ENCODE data around the gene TRIM33.
"Not testable (repeated sequence)": the region's sequence is repeated elsewhere in the genome, so short reads cannot be mapped to it uniquely, and the experiment has no call there.

Gene TRIM33

DNA sequence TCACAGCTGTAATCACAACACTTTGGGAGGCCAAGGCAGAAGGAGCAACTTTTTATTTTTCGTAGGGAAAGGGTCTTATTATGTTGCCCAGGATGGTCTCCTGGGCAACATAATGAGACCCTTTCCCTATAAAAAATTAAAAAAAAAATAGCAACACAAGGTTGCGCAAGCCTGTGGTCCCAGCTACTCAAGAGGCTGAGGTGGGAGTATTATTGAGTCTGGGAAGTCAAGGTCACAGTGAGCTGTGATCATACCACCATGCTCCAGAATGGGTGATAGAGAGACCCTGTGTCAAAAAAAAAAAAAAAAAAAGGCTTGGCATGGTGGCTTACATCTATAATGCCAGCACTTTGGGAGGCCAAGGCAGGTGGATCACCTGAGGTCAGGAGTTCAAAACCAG is 131.6 kb downstream of the TRIM33 start:
- Histone ChIP-seq H3K4me3 (replicated peaks; ENCODE audit: low read depth, low read length) (no peak overlapping the region), H3K36me3 (ENCODE audit: control insufficient read depth, insufficient read depth, low read length) (no peaks in the 10 kb centered on the region), H3K27me3 (replicated peaks; ENCODE audit: control insufficient read depth, insufficient read depth, low read length) (no peaks in the 10 kb centered on the region)
- TF ChIP-seq, protein P1, sequence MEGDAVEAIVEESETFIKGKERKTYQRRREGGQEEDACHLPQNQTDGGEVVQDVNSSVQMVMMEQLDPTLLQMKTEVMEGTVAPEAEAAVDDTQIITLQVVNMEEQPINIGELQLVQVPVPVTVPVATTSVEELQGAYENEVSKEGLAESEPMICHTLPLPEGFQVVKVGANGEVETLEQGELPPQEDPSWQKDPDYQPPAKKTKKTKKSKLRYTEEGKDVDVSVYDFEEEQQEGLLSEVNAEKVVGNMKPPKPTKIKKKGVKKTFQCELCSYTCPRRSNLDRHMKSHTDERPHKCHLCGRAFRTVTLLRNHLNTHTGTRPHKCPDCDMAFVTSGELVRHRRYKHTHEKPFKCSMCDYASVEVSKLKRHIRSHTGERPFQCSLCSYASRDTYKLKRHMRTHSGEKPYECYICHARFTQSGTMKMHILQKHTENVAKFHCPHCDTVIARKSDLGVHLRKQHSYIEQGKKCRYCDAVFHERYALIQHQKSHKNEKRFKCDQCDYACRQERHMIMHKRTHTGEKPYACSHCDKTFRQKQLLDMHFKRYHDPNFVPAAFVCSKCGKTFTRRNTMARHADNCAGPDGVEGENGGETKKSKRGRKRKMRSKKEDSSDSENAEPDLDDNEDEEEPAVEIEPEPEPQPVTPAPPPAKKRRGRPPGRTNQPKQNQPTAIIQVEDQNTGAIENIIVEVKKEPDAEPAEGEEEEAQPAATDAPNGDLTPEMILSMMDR (IDR thresholded peaks at IDR 0.05; ENCODE audit: insufficient read depth, low read length, poor library complexity, severe bottlenecking): no peak
- DNase-seq (ENCODE audit: extremely low read depth, insufficient read length): no peak

DNA sequence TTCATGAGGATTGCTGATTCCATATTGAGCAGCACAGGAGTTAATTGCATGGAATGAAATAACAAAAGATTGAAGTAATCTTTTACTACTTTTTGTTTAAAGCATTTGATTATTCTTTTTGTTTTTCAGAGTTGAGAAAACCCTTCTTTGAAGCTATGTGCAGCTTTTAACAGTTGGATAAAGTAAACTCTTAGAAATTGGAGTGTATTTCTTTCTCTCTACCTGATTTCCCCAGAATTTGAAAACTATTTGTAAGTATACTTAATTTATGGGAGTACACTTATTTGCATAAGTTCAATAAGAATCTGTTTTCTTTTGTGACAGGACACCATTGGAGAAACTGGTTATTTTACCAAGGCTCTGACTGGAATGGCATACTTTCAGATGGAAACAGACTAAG is 133.6 kb downstream of the TRIM33 start:
- TF ChIP-seq, protein P1 (IDR thresholded peaks at IDR 0.05; ENCODE audit: insufficient read depth, low read length, poor library complexity, severe bottlenecking): no peak
- no peak for DNase-seq (ENCODE audit: extremely low read depth, insufficient read length)
- Histone ChIP-seq H3K4me3 (replicated peaks; ENCODE audit: low read depth, low read length) (no peak overlapping the region), H3K36me3 (ENCODE audit: control insufficient read depth, insufficient read depth, low read length) (no peaks in the 10 kb centered on the region), H3K27me3 (replicated peaks; ENCODE audit: control insufficient read depth, insufficient read depth, low read length) (no peaks in the 10 kb centered on the region)

DNA sequence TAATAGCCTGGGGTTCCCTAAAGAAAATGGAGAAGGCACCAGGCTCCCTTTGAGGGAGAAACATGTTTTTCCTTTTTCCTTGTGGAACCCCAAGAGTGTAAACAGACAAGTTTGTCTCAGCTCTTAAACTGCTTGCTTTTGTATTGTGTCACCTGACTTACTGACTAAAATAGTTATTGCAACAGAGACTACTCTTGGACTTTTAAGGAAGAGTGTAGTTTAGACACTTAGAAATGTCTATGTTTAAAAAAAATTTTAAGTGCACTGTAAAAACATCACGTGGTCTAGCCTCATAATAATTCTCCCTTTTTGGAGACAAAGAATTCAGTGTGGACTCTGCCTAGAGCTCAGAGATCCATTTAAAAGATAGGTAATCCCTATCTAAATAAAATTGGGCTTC is 141.1 kb downstream of the TRIM33 start:
- no peaks in the 10 kb centered on the region for H3K27me3 ChIP-seq (replicated peaks; ENCODE audit: control insufficient read depth, insufficient read depth, low read length)
- no peak for DNase-seq (ENCODE audit: extremely low read depth, insufficient read length)
- TF ChIP-seq, protein P1 (IDR thresholded peaks at IDR 0.05; ENCODE audit: insufficient read depth, low read length, poor library complexity, severe bottlenecking): no peak
- H3K36me3 ChIP-seq (ENCODE audit: control insufficient read depth, insufficient read depth, low read length): no peaks in the 10 kb centered on the region
- no peak overlapping the region for H3K4me3 ChIP-seq (replicated peaks; ENCODE audit: low read depth, low read length)

DNA sequence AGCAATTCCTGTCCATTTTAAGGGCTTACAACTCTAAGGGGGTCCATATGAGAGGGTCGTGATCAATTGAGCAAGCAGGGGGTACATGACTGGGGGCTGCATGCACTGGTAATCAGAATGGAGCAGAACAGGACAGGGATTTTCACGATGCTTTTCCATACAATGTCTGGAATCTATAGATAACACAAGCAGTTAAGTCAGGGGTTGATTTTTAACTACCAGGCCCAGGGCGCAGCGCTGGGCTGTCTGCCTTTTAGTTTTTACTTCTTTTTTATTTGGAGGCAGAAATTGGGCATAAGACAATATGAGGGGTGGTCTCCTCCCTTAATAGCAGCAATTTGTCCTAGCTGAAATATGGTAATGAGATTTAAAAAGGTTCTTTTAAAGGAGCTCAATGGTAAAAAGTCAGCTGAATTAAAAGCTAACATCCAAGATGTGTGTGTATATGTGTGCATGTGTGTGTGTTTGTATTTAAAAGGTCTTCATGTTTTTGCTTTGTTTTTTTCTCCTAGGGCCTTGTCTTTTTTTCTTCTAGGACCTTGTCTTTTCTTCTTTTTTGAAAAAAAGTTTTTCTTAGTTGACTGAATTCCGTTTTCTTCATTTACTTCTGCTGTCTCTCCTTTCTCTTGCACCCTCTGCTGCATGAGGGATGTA is 141.6 kb downstream of the TRIM33 start:
- not testable (repeated sequence) for H3K4me3 ChIP-seq (replicated peaks; ENCODE audit: low read depth, low read length)

DNA sequence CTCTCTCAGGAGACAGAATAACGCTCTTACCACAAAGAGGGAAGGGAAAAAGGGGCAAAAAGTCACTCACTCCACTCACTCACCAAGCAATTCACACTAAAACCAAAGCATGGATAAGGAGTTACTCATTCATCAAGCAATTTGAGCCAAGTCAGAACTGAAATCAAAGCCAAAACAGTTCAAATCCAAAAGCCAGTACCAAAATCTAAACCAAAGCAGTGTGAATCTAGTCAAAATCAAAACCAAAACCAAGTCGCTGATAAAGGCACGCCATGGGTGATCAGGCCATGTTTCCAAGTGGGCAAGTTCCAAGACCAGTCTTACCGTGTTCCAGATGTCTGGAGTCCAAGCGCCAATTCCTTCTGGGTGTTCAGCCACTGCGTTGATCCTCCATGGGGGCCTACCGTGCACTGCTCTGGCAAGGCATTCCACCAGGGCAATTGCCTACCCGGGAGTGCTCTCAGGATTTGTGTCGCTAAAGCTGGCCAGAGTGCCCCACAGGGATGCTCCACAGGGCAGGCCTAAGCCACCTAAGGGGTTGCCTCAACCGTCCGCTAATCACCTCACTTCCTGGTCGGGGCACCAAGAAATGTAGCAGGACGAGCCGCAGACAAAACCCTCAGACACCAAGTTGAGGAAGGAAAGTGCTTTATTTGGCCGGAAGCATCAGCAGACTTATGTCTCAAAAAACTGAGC is 142.3 kb downstream of the TRIM33 start:
- DNase-seq (ENCODE audit: extremely low read depth, insufficient read length): no peak
- Histone ChIP-seq H3K27me3 (replicated peaks; ENCODE audit: control insufficient read depth, insufficient read depth, low read length) (no peaks in the 10 kb centered on the region), H3K36me3 (ENCODE audit: control insufficient read depth, insufficient read depth, low read length) (no peaks in the 10 kb centered on the region), H3K4me3 (replicated peaks; ENCODE audit: low read depth, low read length) (no peak overlapping the region)
- TF ChIP-seq, protein P1 (IDR thresholded peaks at IDR 0.05; ENCODE audit: insufficient read depth, low read length, poor library complexity, severe bottlenecking): no peak

More for the DNA sequence above, 141.6 kb downstream of the TRIM33 start:
- H3K27me3 ChIP-seq (replicated peaks; ENCODE audit: control insufficient read depth, insufficient read depth, low read length); H3K36me3 ChIP-seq (ENCODE audit: control insufficient read depth, insufficient read depth, low read length); DNase-seq (ENCODE audit: extremely low read depth, insufficient read length): not testable (repeated sequence)

DNA sequence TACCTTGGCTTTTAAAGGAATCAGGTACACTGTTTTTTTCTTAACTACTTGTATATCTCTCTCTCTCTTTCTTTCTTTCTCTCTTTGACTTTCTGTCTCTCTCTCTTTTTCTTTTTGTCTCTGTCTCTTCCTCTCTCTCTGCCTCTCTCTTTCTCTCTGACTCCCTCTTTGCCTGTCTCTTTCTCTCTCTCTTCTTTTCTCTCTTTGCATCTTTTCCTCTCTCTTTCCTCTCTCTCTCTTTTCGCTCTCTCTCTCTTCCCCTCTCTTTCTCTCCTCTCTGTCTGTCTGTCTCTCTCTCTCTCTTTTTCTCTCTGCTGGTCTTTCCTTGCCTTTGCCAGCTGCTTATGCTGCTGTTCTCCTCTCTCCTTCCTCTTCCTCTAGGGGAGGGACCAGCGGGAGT is 143.2 kb downstream of the TRIM33 start:
- TF ChIP-seq, protein P1 (IDR thresholded peaks at IDR 0.05; ENCODE audit: insufficient read depth, low read length, poor library complexity, severe bottlenecking): no peak
- DNase-seq (ENCODE audit: extremely low read depth, insufficient read length): no peak
- no peak overlapping the region for H3K4me3 ChIP-seq (replicated peaks; ENCODE audit: low read depth, low read length)
- H3K36me3 ChIP-seq (ENCODE audit: control insufficient read depth, insufficient read depth, low read length): no peaks in the 10 kb centered on the region
- H3K27me3 ChIP-seq (replicated peaks; ENCODE audit: control insufficient read depth, insufficient read depth, low read length): no peaks in the 10 kb centered on the region

DNA sequence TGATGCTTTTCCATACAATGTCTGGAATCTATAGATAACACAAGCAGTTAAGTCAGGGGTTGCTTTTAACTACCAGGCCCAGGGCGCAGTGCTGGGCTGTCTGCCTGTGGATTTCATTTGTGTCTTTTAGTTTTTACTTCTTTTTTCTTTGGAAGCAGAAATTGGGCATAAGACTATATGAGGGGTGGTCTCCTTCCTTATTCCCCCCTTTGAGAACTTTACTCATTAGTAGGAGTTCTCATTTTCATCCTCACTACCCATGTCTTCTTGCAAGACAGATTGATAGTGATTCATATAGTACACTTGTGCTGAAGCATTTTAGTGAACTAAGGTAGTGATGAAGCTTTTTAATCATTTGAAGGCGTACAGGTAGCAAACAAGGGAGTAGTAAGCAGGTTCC is 147.8 kb downstream of the TRIM33 start:
- not testable (repeated sequence) for H3K4me3 ChIP-seq (replicated peaks; ENCODE audit: low read depth, low read length); H3K27me3 ChIP-seq (replicated peaks; ENCODE audit: control insufficient read depth, insufficient read depth, low read length); DNase-seq (ENCODE audit: extremely low read depth, insufficient read length)

More for the DNA sequence above, 147.8 kb downstream of the TRIM33 start:
- H3K36me3 ChIP-seq (ENCODE audit: control insufficient read depth, insufficient read depth, low read length): not testable (repeated sequence)
